ENCODE results near the gene HPSE.

The HPSE gene

DNA sequence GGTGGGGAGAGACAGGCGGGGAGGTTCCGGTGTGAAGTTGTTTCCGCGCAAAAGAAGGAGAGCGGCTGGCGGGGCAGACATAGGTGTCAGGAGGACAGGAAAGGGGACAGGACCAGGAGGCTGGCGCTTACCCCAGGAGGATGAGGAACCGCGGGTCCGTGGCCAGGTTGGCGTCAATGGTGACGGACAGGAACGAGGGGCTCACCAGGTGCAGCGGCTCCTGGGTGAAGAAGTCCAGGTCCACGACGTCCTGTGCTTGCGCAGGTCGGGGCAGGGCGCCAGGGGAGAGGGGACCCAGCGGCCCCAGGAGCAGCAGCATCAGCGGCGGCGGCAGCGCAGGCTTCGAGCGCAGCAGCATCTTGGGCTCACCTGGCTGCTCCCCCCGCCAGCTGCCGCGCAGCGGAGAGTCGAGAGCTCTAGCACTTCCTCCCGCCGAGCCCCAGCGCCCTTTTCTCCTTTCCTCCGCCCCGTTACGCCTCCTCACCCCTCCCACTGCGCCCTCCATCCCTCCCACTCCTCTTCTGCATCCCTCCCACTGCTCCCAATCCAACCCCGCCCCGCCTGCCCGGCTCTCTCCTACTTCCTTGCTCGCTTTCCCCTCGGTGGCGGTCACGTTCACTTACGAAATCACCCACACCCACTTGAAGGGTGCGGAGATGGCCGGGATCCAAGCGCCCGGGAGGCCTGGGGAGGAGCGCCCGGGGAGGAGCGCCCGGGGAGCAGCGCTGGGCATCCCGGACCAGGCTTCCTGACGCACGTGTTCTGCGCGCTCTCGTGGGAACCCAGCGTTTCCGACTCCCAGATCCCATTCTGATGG, at the start of gene HPSE:
Gene HPSE, minus strand, starts transcription at position 424 of the 817 bp plus-strand sequence. Its CDS starts 66 bp downstream, at position 358.
- peak; percentile 79 for DNase-seq (ENCODE audit: low read depth)

DNA sequence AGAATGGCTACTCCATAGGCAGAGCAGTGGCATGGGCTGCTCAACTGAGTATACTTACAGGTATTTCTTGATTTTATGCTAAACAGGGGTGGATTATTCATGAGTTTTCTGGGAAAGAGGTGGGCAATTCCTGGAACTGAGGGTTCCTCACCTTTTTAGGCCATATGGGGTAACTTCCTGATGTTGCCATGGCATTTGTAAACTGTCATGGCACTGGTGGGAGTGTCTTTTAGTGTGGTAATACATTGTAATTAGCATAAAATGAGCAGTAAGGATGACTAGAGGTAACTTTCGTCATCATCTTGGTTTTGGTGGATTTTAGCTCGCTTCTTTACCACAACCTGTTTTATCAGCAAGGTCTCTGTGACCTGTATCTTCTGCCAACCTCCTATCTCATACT, 48.2 kb upstream of the HPSE start:
- no peak for DNase-seq (ENCODE audit: low read depth)

- no peak for DNase-seq (ENCODE audit: low read depth)
These were observed 46.5 kb upstream of the HPSE start for GRCh38 chr4:83381173-83381572.

DNA sequence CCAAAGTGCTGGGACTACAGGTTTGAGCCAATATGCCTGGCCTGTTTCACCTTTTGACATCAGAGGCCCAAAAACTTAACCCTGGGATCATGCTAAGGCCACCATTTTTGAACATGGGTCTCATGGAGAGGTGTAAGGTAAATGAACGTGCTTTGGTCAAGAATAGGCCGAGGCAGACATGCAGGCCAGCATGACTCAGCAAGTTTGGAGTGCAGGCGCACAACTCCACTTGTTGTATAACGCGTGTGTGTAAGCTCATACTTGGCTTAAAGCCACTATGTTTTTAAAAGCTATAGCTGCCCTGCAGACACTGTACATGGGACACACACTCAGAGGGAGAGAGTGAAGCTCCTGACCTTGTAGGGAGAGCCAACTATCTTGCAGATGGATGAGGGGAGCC, 43.8 kb upstream of the HPSE start:
- DNase-seq (ENCODE audit: low read depth): no peak

DNA sequence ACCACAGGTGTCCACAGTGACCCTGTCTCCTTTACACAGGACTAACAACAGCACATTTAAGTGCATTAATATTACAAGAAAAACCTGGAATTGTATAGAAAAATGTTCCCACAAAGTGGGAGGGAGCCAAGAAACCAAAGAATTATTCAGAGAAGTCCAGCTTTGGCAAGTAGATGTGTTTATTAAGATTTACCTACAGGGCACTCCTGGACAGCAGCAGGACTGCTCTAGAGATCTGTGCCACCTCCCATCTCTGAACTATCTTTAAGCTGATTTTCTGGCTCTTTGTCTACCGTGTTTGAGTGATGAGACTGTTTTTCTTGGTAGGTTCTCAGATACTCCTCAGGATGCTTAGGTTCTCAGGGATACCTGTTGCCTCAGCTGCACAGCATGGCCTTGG, 38.3 kb upstream of the HPSE start:
- no peak for DNase-seq (ENCODE audit: low read depth)

- no peak for DNase-seq (ENCODE audit: low read depth)
These were observed 37.3 kb upstream of the HPSE start for GRCh38 chr4:83371936-83372335.

- DNase-seq (ENCODE audit: low read depth): no peak
These were observed 36.6 kb upstream of the HPSE start for GRCh38 chr4:83371235-83371634.

- no peak for DNase-seq (ENCODE audit: low read depth)
These were observed 35.9 kb upstream of the HPSE start for GRCh38 chr4:83370640-83370906.

DNA sequence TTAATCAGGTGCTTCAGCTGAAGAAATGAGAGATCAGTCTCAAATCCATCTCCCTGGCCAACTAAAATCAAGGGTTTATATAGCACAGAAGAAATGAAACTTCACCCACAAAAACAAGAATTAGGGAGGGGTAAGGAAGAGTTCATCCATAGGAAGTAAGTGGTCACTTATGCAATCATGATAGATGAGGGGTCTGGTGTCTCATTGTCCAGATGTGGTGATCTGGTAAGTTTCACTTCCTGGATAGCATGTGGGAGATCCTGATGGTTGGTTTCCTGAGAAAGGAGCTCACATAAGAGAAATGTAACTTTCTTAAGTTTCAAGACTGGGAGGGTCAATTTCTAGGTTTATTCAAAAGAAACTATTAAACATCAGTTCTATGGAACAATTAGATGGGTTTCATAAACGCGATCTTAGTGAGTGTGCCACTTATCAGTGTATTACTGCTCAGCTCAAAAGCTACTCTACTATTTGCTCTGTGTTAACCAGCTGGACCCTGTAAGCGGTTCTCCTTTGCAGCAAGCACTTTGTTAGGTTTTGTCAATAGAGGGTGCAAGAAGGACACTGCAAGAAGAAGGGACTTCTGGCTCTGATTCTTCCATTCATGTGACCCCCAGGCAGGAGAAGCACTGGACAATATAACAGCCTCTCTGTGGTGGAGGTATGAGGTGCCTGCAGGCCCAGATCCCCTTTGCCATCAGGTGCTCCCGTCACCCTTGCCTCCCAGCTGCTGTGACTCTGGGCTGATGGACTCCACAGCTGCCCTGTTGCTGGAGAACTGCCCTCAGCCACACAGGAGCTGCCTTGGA, 35.4 kb upstream of the HPSE start:
- DNase-seq (ENCODE audit: low read depth): no peak

DNA sequence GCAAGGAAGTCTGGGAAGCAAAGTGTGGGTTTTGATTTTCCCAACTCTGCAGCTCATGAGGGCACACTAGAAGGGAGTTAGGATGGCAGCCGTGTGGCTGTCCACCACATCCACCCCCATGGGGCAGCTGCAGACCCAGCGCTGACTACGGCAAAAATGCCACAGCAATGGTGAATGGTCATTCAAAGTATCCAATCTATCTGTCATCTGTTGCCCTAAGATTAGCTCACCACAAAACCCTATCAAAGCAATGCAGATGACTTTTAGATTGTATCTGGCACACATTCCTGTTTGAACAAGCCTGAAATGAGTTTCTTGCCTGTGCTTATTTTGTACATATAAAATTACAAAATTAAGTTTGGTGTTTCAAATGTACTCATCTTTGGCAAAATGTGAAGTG, 29.7 kb upstream of the HPSE start:
- no peak for DNase-seq (ENCODE audit: low read depth)

GRCh38 chr4:83362492-83363329, 28.1 kb upstream of the HPSE start:
- peak; percentile 24 for DNase-seq (ENCODE audit: low read depth)

GRCh38 chr4:83361416-83362103, 26.9 kb upstream of the HPSE start:
- no peak for DNase-seq (ENCODE audit: low read depth)

DNA sequence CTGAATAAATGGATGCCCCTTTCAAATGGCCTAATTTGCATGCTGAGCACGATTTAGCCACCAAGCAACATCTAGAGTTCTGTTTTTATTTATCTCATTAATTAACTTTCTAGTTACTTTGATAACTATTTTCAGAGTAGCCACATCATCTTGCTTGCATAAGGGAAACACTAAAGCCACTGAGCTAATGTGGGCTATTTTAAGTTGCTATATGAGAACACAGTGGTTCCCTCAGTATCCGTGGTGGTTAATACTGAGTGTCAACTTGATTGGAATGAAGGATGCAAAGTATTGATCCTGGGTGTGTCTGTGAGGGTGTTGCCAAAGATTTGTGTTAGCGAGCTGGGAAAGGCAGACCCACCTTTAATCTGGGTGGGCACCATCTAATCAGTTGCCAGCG, 25.4 kb upstream of the HPSE start:
- no peak for DNase-seq (ENCODE audit: low read depth)

DNA sequence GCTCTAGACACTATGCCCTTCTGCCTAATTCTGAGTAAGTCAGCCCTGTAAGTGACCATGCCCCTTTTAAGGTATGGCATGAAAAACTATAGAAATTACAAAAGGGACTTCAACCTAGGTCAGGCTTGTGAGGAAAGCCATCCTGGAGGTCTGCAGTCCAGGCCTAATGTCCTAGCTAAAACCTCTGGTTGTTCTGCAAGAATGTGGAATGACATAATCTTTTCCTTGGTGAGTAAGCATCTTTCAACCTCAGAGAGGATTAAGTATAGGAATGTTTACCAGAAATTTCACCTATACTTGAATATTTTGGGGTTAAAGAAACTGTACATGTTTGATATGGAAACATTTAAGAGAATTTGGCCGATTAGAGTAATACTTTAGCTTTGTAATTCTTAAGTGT, 23.8 kb upstream of the HPSE start:
- peak; percentile 34 for DNase-seq (ENCODE audit: low read depth)

GRCh38 chr4:83356899-83357661, 22.4 kb upstream of the HPSE start:
- peak; percentile 89 for DNase-seq (ENCODE audit: low read depth)

DNA sequence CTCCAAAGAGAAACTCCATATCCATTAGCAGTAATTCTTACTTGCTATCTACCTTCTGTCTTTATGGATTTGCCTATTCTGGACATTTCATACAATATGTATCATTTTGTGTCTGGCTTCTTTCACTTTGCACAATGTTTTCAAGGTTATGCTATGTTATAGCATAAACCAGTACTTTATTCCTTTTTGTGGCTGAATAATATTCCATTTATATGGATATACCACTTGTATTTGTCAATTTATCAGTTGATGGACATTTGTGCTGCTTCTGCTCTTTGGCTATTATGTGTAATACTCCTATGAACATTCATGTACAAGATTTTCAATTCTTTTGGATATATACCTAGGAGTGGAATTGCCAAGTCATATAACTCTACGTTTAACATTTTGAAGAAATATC, 18.9 kb upstream of the HPSE start:
- DNase-seq (ENCODE audit: low read depth): no peak

GRCh38 chr4:83348074-83348473, 13.4 kb upstream of the HPSE start:
- no peak for DNase-seq (ENCODE audit: low read depth)

DNA sequence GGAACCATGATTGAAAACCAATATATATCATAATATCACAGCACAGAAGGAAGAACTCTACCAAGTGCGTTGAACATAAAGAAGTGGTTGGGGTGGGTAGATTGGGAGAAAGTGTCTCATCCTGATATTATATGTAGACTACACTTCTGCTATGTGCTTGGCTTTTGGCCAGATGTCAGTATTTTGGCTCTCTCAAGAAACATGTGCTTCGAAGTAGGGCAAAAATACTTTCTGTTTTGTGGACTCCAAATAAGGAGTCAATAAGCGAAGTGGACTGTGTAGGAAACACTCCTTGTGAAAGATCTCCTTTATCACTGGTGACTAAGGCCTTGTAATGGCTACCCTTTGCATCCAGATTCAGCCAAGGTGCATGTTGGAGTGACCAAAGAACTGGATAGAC, 7.8 kb upstream of the HPSE start:
- DNase-seq (ENCODE audit: low read depth): no peak

- DNase-seq (ENCODE audit: low read depth): no peak
These were observed 6.2 kb upstream of the HPSE start for GRCh38 chr4:83340692-83341343.

DNA sequence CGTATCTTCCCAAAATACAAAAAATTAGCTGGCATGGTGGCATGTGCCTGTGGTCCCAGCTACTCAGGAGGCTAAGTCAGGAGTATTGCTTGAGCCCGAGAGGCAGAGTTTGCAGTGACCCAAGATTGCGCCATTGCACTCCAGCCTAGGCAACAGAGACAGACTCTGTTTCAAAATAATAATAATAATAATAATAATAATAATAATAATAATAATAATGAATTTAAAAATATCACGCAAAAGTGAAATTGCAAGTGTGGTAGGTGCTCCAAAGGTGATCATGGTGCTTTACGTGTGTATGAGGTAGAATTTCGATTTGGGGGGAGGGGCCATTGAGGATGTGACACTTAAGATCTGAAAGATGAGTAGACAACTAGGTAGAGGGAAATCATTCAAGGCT, 4.9 kb upstream of the HPSE start:
- DNase-seq (ENCODE audit: low read depth): no peak

DNA sequence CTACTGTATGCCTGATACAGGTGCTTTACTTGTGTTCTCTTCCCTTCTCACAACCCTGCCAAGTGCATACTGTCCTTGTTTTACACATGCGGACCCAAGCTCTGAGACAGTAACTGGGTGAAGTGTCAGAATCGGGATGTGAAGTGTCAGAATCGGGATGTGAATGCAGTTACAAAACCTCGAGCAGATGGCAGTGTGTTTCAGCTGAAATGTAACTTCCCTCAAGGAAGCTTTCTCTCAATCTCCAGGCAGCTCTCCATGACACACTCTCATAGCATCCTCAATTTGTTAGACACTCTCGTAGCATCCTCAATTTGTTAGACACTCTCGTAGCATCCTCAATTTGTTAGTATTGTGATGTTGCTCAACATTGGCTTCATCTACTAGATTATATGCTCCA, 1.1 kb upstream of the HPSE start:
- no peak for DNase-seq (ENCODE audit: low read depth)

All from fibroblast of gingiva (primary cell).